NCI-H2227 treated with DMSO at 0.1 percent for 48 hours (cell line): ENCODE results near the gene KRT74.

Source experiments
- DNase-seq: peaks from one replicate; lab custom pipeline; 2025; lab: John Stamatoyannopoulos, UW

KRT74 gene

DNA sequence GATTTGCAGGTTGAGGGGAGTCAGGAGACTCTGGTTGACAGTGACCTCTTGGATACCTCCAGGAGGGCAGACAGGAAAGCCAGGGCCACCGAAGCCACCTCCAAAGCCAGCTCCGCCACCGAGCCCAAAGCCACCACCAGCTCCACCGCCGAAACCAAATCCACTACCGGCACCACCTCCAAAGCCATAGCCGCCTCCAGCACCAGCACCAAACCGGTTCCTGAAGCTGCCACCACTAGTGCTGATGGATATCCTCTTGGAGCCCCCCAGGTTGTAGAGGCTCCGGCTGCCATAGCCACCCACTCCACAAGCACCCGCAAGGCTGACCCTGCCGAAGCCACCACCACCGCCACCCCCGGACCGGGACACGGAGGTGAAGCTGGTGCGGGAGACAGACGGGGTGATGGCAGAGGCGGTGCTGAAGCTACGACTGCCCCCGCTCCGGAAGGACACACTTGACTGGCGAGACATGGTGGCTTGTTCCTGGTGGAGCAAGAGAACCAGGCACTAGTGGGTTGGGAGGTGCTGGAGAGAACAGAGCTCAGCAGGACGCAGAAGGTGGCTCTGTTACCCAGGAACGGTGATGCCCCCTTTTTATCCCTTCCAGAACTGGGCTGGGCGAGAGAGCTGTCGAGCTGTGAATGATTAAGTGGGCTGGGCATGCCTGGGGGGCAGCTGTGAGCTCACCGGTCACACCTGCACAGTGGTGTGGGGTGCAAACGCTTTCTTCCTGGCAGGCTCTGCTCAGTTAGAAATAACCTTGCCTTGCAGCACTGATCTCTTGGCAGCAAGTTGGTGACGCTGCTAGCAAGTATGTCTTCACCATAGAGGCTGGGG lies 53.6 kb downstream of the KRT74 start, which contains the start of gene KRT5:
Gene KRT5, minus strand, starts transcription at position 569 of the 837 bp plus-strand sequence. Its CDS starts 98 bp downstream, at position 471.
- DNase-seq, result no peak

DNA sequence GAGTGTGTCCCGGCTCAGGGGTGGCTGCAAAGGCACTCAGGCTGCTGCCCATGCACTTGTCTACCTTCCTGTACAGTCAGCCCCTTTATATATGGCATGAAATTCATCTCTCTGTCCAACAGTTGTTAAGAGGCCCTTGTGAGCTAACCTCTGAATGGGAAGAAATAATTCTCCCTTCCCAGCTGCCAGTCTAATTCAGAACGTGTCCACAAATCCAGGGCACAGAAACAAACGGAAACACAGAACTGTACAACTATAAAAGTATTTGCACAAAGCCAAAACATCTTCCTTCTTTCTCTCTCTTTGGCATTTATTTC lies 54.3 kb downstream of the KRT74 start:
- DNase-seq, result no peak

DNA sequence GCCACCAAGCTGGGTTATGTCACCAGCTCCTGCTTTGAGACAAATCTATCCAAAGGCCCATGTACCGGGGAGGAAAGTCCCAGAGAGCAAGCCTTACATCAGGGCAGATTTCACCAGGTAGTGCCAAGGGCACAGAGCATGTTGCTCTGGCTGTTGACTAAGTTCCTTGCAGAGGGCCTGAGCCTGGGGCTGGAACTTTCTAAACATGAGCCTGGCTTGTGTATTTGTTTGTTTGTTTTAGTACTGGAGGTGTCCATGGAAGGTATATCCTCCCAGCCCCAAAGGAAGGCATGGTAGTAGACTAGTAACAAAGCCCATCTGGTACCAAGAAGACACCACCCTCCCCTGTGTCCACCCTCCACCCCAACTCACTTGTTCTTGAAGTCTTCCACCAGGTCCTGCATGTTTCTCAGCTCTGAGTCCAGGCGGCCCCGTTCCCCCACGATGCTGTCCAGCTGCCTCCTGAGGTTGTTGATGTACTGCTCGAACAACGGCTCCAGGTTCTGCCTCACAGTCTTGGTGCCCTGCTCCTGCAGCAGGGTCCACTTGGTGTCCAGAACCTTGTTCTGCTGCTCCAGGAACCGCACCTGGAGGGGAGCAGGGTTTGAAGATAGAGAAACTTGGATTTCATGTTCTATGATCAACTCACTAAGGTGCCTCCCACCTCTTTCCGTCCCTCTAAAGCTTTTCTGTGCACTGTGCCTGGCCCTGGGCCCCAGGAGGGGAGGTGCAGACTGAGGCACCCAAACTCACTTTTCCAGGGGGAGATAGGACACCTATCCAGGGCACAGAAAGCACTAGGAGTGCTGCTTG lies 54.9 kb downstream of the KRT74 start:
- DNase-seq, result no peak

DNA sequence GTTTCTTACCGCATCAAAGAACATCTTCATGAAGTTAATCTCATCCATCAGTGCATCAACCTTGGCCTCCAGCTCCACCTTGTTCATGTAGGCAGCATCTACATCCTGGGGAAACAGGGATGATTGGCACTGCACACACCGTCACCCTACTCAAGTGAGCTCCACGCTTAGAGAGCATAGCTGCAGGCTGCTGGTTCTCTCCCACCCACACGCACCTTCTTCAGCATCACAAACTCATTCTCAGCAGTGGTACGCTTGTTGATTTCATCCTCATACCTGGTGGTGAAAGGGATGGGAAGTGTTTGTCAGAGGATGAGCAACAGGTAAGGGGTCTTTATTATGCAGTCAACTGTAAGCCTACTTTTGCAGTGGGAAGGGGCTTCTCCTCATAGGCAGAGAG lies 55.8 kb downstream of the KRT74 start:
- DNase-seq, result no peak

DNA sequence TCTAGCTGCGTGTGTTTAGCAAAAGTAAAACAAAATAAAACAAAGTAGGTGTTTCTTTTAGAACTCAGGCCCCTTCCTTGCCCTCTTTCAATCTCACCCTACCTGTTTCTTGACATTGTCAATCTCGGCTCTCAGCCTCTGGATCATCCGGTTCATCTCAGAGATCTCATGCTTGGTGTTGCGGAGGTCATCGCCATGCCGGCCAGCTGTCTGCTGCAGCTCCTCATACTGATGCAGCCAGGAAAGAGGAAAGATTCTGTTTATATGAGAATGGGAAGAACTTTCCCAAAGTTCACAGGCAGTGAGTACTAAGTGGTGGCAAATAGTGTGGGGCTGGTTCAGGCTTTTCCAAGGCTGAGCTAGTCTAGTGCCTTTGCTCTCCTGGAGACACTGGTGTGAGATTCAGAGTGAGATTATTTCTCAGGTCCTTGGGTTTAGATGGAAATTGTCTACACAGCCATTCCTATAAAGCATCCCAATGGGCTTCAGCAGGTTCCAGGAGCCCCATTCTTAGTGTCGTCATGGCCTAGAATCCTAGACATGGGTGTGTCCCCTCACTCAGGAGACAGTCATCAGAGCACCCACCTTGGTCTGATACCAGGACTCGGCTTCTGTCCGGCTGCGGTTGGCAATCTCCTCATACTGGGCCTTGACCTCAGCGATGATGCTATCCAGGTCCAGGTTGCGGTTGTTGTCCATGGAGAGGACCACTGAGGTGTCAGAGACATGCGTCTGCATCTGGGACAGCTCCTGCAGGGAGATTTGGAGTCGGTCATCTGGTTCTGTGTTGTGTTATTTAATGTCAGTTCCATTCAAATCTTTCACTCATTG lies 56.4 kb downstream of the KRT74 start:
- no peak for DNase-seq

DNA sequence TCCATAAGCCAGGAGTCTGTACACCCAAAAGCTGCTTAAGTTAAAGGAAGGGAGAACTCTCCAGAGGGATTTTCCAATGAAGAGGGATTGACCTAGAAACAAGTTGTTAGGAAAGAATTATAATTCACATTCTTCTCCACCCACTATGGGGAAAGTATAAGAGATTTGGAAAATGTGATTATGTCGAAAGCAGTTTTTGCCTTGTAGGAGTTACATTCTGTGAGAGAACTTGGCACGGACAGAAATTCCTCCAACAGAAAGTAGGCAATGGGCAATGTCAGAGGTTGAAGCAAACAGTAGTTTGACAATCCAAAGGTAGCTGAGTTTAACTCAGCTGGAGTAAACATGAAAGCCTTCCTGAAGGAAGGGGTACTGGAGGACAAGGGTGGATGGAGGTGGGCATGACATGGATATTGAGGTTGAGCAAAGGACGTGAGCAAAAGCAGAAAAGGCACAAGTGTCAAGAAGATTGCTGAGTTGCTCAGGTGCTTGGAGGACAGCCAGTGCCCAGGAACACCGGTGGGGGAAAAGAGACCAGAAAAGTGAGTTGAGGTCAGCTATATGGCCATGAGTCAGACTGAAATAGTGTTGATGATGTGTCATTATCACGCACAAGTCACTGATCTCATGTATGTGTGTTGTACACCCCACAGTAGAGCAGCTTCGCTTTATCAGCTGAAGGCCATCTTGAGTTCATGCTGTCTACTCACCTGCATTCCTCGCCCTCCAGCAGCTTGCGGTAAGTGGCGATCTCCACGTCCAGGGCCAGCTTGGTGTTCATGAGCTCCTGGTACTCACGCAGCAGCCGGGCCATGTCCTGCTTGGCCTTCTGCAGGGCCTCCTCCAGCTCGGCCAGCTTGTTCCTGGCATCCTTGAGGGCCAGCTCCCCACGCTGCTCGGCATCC lies 57.5 kb downstream of the KRT74 start:
- no peak for DNase-seq
